B cell (primary cell): ENCODE results near the gene SEM1. TPM values are rescaled to one million over a fixed set of nuclear protein-coding genes. Genes with fewer than 3 reads are reported as not detected.

Source experiments
- ATAC-seq: fragments of 200-7000 bp; cut with Tn5 transposase; one replicate; pipeline ENCODE4 v1.10.0; 2021; ENCODE audit warnings: low read depth, mild to moderate bottlenecking, moderate number of reproducible peaks, moderate library complexity
- CTCF ChIA-PET: fragments of 350-600 bp; sonication (Branson Sonifier 250); formaldehyde crosslinking; loops from one replicate; lab custom pipeline; 2021; ENCODE audit warnings: antibody characterized with exemption, inconsistent platforms; lab: Charles Lee
- POLR2A ChIA-PET: fragments of 350-600 bp; sonication (Branson Sonifier 250); formaldehyde crosslinking; loops from one replicate; lab custom pipeline; 2021; ENCODE audit warnings: antibody characterized with exemption; lab: Charles Lee
- DNase-seq: peaks from one replicate; pipeline ENCODE4 v3.0.0; 2013
- H2AFZ ChIP-seq: 2 replicates; pipeline ENCODE4 v1.6.1; 2012; ENCODE audit warnings: mild to moderate bottlenecking, low read depth, low read length; ENCODE audit not compliant: insufficient read depth, poor library complexity, severe bottlenecking
- H3K27ac ChIP-seq, 2 donors: 1 replicate in 1 of 2; 2 replicates in 1 of 2; pipeline ENCODE4 v1.5.1; 2012 to 2013; ENCODE audit warnings: low read length in 2 of 2, mild to moderate bottlenecking in 2 of 2, moderate library complexity in 1 of 2
- H3K27me3 ChIP-seq, 4 experiments: fragments of 200-600 bp in 1 of 4; sonication (generic) in 1 of 4; replicated peaks in 1 of 4; 1 replicate in 2 of 4; 2 replicates in 2 of 4; pipeline versions ENCODE4 v1.6.1 to v1.7.0; 2013 to 2016; ENCODE audit warnings: low read length in 3 of 4, mild to moderate bottlenecking in 2 of 4, mixed read lengths in 1 of 4, moderate library complexity in 1 of 4; ENCODE audit not compliant: insufficient read depth in 4 of 4, control insufficient read depth in 3 of 4; ENCODE audit errors: control extremely low read depth in 1 of 4
- H3K36me3 ChIP-seq, 2 experiments: replicated peaks in 1 of 2; 1 replicate in 1 of 2; 2 replicates in 1 of 2; pipeline versions ENCODE4 v1.6.1 to v1.7.1; 2013; ENCODE audit warnings: low read length in 1 of 2; ENCODE audit not compliant: insufficient read depth in 2 of 2, control insufficient read depth in 1 of 2; ENCODE audit errors: control extremely low read depth in 1 of 2, extremely low read depth in 1 of 2
- H3K4me1 ChIP-seq, 2 donors: fragments of 200-600 bp in 1 of 2; sonication (generic) in 1 of 2; 1 replicate in 1 of 2; 2 replicates in 1 of 2; pipeline versions ENCODE4 v1.5.1 to v1.6.1; 2013 to 2017; ENCODE audit warnings: low read length in 2 of 2; ENCODE audit not compliant: control insufficient read depth in 2 of 2, insufficient read depth in 2 of 2
- H3K4me2 ChIP-seq: replicated peaks from 2 replicates; pipeline ENCODE3; 2012; ENCODE audit warnings: mild to moderate bottlenecking, low read depth, low read length; ENCODE audit not compliant: poor library complexity, severe bottlenecking
- H3K4me3 ChIP-seq, 5 experiments: fragments of 200-600 bp in 1 of 5; sonication (generic) in 1 of 5; 1 replicate in 3 of 5; 2 replicates in 2 of 5; pipeline versions ENCODE4 v1.5.1 to v1.7.0; 2011 to 2016; ENCODE audit warnings: low read length in 4 of 5, mild to moderate bottlenecking in 4 of 5, low read depth in 2 of 5, control low read depth in 1 of 5, moderate library complexity in 1 of 5; ENCODE audit not compliant: insufficient read depth in 1 of 5; ENCODE audit errors: control extremely low read depth in 1 of 5, extremely low read depth in 1 of 5
- H3K79me2 ChIP-seq: fragments of 200-600 bp; sonication (generic); one replicate; pipeline ENCODE4 v1.6.0; 2016; ENCODE audit warnings: low read length; ENCODE audit not compliant: control insufficient read depth, insufficient read depth
- H3K9ac ChIP-seq: fragments of 200-600 bp; sonication (generic); 2 replicates; pipeline ENCODE4 v1.6.1; 2017; ENCODE audit warnings: mild to moderate bottlenecking, low read length, moderate library complexity
- H3K9me3 ChIP-seq, 3 donors: one replicate each; pipeline versions ENCODE4 v1.6.1 to v1.7.1; 2013; ENCODE audit warnings: low read length in 2 of 3; ENCODE audit not compliant: control insufficient read depth in 2 of 3, insufficient read depth in 1 of 3; ENCODE audit errors: control extremely low read depth in 1 of 3
- H4K20me1 ChIP-seq: 2 replicates; pipeline ENCODE4 v1.6.0; 2012; ENCODE audit warnings: mild to moderate bottlenecking, low read length; ENCODE audit not compliant: insufficient read depth, control insufficient read depth, poor library complexity, severe bottlenecking
- H3K27ac Mint-ChIP-seq: one replicate; pipeline ENCODE4 v1.8.0; 2021; ENCODE audit warnings: mixed read lengths
- H3K27me3 Mint-ChIP-seq: one replicate; pipeline ENCODE4 v1.8.0; 2021; ENCODE audit warnings: mixed read lengths
- H3K4me1 Mint-ChIP-seq: one replicate; pipeline ENCODE4 v1.8.0; 2021; ENCODE audit warnings: mixed read lengths
- H3K4me3 Mint-ChIP-seq: one replicate; pipeline ENCODE4 v1.8.0; 2021; ENCODE audit warnings: mixed read lengths
- H3K9me3 Mint-ChIP-seq: one replicate; pipeline ENCODE4 v1.8.0; 2022; ENCODE audit warnings: mixed read lengths; ENCODE audit not compliant: insufficient read depth
- CTCF ChIP-seq: fragments of 200-600 bp; IDR thresholded peaks from one replicate; pipeline ENCODE4 v1.8.0; 2022; ENCODE audit warnings: antibody characterized with exemption, mild to moderate bottlenecking
- EZH2 ChIP-seq: IDR thresholded peaks from 2 replicates; pipeline ENCODE4 v1.6.1; 2012; ENCODE audit warnings: borderline replicate concordance, low read depth, mild to moderate bottlenecking, moderate library complexity, low read length; ENCODE audit not compliant: insufficient read depth, poor library complexity, severe bottlenecking
- WGBS: methylation state at CpG from one replicate; pipeline ENCODE4 v1.1.5; 2013; ENCODE audit warnings: missing lambda C conversion rate; ENCODE audit not compliant: insufficient coverage; 5-methylcytosine and 5-hydroxymethylcytosine counted together
- intact Hi-C: fragments of 100-400 bp; cut with micrococcal nuclease; formaldehyde crosslinking; loops from one replicate; pipeline ENCODE4 v1.10.0; 2022
- polyA plus RNA-seq: library from polyadenylated mRNA; depleted of rRNA; stranded (reverse); fragments of >200 nt; gene quantifications from 2 replicates; pipeline ENCODE4 v1.2.3, GENCODE V29; 2012
- total RNA-seq, 2 donors: library from RNA; stranded (reverse); fragments of 120-200 nt in 1 of 2; gene quantifications; 1 replicate in 1 of 2; 2 replicates in 1 of 2; pipeline versions ENCODE4 v1.2.3 to v1.2.4, GENCODE V29; 2013 to 2022

Gene SEM1
- total and polyA plus RNA-seq, 2 donors (not counting 1 experiment from before 2014, with no cell fraction given) = 6.0 to 30.3 TPM

DNA sequence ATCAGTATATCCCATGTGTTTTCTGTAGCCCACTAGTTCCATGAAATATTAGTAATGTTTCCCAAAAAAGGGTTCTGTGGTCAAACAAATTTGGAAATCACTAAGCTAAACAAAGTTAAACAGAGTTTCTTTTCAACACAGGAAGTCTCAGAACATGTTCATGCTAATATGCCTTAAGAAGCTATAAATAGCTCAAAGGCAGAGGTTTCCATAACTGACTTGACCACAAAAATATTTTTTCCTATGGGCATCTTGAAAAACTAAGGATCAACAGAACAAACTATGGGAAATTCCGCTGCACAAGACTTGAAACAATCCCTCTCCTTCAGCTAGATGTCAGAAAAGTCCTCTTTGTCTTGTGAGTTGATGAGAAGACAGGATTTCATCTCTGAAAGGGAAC lies 59.7 kb downstream of the SEM1 start:
- Histone ChIP-seq H3K79me2 (no peaks in the 10 kb centered on the region), H3K9me3 (peaks cover 0 to 3% (median 0%) of the 10 kb centered on the region in 3 donors), H3K27me3 (no peaks in the 10 kb centered on the region), H3K27ac (no peak overlapping the region), H3K4me1 (no peaks in the 10 kb centered on the region), H3K36me3 (no peaks in the 10 kb centered on the region), H2AFZ (no peak overlapping the region), H3K4me2 (no peak overlapping the region), H3K9ac (no peak overlapping the region), H4K20me1 (no peaks in the 10 kb centered on the region), H3K4me3 (no peak overlapping the region)
- Mint-ChIP-seq H3K9me3 (peaks cover 4% of the 10 kb centered on the region), H3K27me3 (no peaks in the 10 kb centered on the region), H3K27ac (no peak overlapping the region), H3K4me1 (no peaks in the 10 kb centered on the region), H3K4me3 (no peak overlapping the region)
- TF ChIP-seq EZH2 = no peak
- TF ChIP-seq CTCF = no peak
- intact Hi-C loops = no loop called here
- POLR2A ChIA-PET = no interaction called here
- ATAC-seq (no peak), DNase-seq (no peak)
- WGBS = no CpG with 5 or more reads among the region's 1 CpG
- CTCF ChIA-PET = no interaction called here

DNA sequence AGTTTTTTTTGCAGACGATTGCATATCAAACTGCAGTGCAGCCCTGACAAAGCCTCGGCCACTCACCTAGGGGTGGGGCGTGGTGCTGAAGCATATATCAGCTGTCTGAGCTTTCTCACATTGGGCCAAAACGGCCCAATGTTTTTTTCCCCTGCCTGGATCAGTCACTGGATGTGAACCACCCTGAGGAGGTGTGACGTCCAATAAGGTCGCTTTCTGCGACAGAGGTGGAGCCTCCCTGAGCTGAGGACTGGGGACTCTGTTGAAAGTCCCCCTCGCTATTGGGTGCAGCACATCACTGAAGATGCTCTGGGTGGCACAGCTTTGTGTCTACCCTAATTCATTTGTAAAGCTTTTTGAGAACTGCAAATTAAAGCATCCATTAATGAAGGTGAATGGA lies 60.9 kb downstream of the SEM1 start:
- no peaks in the 10 kb centered on the region for H3K79me2 ChIP-seq
- peaks cover 4% of the 10 kb centered on the region for H3K9me3 Mint-ChIP-seq
- H3K9ac ChIP-seq = no peak overlapping the region
- no peaks in the 10 kb centered on the region for H3K27me3 Mint-ChIP-seq
- H3K36me3 ChIP-seq = no peaks in the 10 kb centered on the region
- H4K20me1 ChIP-seq = no peaks in the 10 kb centered on the region
- WGBS = 97% methylated on average over 8 of the region's 8 CpGs
- ATAC-seq (no peak), DNase-seq (no peak)
- no peak overlapping the region for H3K27ac Mint-ChIP-seq
- no peaks in the 10 kb centered on the region for H3K27me3 ChIP-seq
- CTCF ChIA-PET = no interaction called here
- H3K9me3 ChIP-seq = peaks cover 0 to 3% (median 0%) of the 10 kb centered on the region in 3 donors
- POLR2A ChIA-PET = no interaction called here
- no peaks in the 10 kb centered on the region for H3K4me1 Mint-ChIP-seq
- no peak overlapping the region for H3K4me3 ChIP-seq
- no peak overlapping the region for H3K4me3 Mint-ChIP-seq
- TF ChIP-seq CTCF (no peak), EZH2 (no peak)
- no peak overlapping the region for H2AFZ ChIP-seq
- no peaks in the 10 kb centered on the region for H3K4me1 ChIP-seq
- H3K27ac ChIP-seq = no peak overlapping the region
- intact Hi-C loops = no loop called here
- H3K4me2 ChIP-seq = no peak overlapping the region
